Measurements from ENCODE around the gene KRTAP1-1.

- no peak for TF ChIP-seq CTCF (IDR thresholded peaks at IDR 0.05)
- TF ChIP-seq POLR2AphosphoS5 (IDR thresholded peaks at IDR 0.05), result no peak
These were observed 20.7 kb upstream of the KRTAP1-1 start for GRCh38 chr17:41061964-41062363.
